H1 (cell line): ENCODE measurements around the gene MCUR1. TPM values are rescaled to one million over a fixed set of nuclear protein-coding genes. Genes with fewer than 3 reads are reported as not detected.

Source experiments
- CHD7 ChIP-seq: fragments of 300-600 bp; sonication (generic); IDR thresholded peaks from 2 replicates; pipeline ENCODE4 v1.7.1; 2012; ENCODE audit warnings: low read length, moderate library complexity, mild to moderate bottlenecking, inconsistent platforms; ENCODE audit not compliant: insufficient replicate concordance
- KDM1A ChIP-seq: fragments of 200-600, 300-600 bp; sonication (generic); IDR thresholded peaks from 2 replicates; pipeline ENCODE4 v1.7.1; 2016; ENCODE audit warnings: mild to moderate bottlenecking, low read length, borderline replicate concordance
- RAD21 ChIP-seq, 2 experiments: IDR thresholded peaks in 1 of 2; conservative IDR thresholded peaks in 1 of 2; 2 replicates each; pipeline ENCODE4 v1.6.1; 2011; ENCODE audit warnings: low read depth in 2 of 2, low read length in 2 of 2, improper control_type of control experiment in 1 of 2, inconsistent platforms in 1 of 2, mild to moderate bottlenecking in 1 of 2, moderate library complexity in 1 of 2
- SUZ12 ChIP-seq: fragments of 200-600 bp; sonication (generic); IDR thresholded peaks from 2 replicates; pipeline ENCODE4 v1.6.1; 2012; ENCODE audit warnings: mild to moderate bottlenecking, inconsistent platforms, low read length, moderate library complexity, mixed read lengths
- polyA plus RNA-seq, 7 experiments: library from polyadenylated mRNA; depleted of rRNA in 3 of 7; stranded (reverse) in 5 of 7; unstranded in 2 of 7; fragments of >200 nt in 5 of 7; fragments of 200-250 nt in 2 of 7; gene quantifications; 1 replicate in 5 of 7; 2 replicates in 1 of 7; 4 replicates in 1 of 7; pipeline versions ENCODE4 v1.2.1 to v1.2.3, GENCODE V29; 2011 to 2013; ENCODE audit warnings: missing spikeins in 2 of 7, mixed read lengths in 2 of 7
- total RNA-seq: library from RNA; stranded (reverse); fragmentation: NEBNext Ultra II Directional; extraction: Animal tissue kit (Norgen Biotek cat#: 25700); gene quantifications from 2 replicates; pipeline ENCODE4 v1.2.1, GENCODE V29; 2021

The MCUR1 gene
- total and polyA plus RNA-seq, 2 of the 8 experiments (the other 6 are each of a cell fraction or from before 2014, with no cell fraction given): 9.6 to 37.3 TPM

- TF ChIP-seq CHD7 (peak; percentile 43), SUZ12 (no peak), KDM1A (0 out of 2 replicates have a peak, but pooled peaks have one; percentile 38), RAD21 (IDR thresholded peaks at IDR 0.05 in 1 of 2, conservative IDR thresholded peaks at IDR 0.05 in 1 of 2; ENCODE audit: low read depth in 2 of 2, low read length in 2 of 2) (peak; percentile 84 to 90)
These were observed 19.2 kb downstream of the MCUR1 start (continued) for GRCh38 chr6:13795041-13795750.
